GM12878 (cell line): ENCODE data around the gene ARHGAP36. TPM values are rescaled to one million over a fixed set of nuclear protein-coding genes. Genes with fewer than 3 reads are reported as not detected.

Experiments used
- ATAC-seq: fragments of 200-7000 bp; cut with Tn5 transposase; 3 replicates; pipeline ENCODE4 v1.9.1; 2020; ENCODE audit warnings: mild to moderate bottlenecking, moderate library complexity
- BruUV-seq: library from RNA; stranded (reverse); fragments of 400-500 nt; replicated peaks from 2 replicates; lab custom pipeline; 2021; lab: Mats Ljungman, UMichigan
- CTCF ChIA-PET: fragments of 300-600 bp; sonication (Branson Sonifier 250); formaldehyde crosslinking; extraction: SDS; loops from one replicate; lab custom pipeline; 2021; ENCODE audit warnings: inconsistent platforms; lab: Yijun Ruan, JAX
- POLR2A ChIA-PET: fragments of 350-600 bp; formaldehyde crosslinking; extraction: SDS; loops from one replicate; lab custom pipeline; 2021; ENCODE audit warnings: inconsistent platforms; lab: Charles Lee
- RAD21 ChIA-PET: fragments of 300-600 bp; sonication (Branson Sonifier 250); formaldehyde crosslinking; loops from one replicate; lab custom pipeline; 2023; ENCODE audit warnings: antibody characterized with exemption; ENCODE audit not compliant: unreplicated experiment; lab: Charles Lee
- SMC1A ChIA-PET: fragments of 300-600 bp; sonication (Branson Sonifier 250); formaldehyde crosslinking; loops from one replicate; lab custom pipeline; 2023; ENCODE audit not compliant: unreplicated experiment, uncharacterized antibody; lab: Charles Lee
- DNase-seq: peaks from one replicate; pipeline ENCODE4 v3.0.0-alpha.2; 2011; ENCODE audit warnings: low read depth, low spot score
- FAIRE-seq: peaks from 3 replicates; lab custom pipeline; 2011; peaks lifted over from hg19 to GRCh38; lab: Jason Lieb, UNC
- H2AFZ ChIP-seq: 2 replicates; pipeline ENCODE4 v1.6.0; 2011; ENCODE audit warnings: low read depth, low read length, control low read depth; ENCODE audit not compliant: control insufficient read depth
- H3K27ac ChIP-seq: 2 replicates; pipeline ENCODE4 v1.5.1; 2011; ENCODE audit warnings: control low read depth; ENCODE audit not compliant: control insufficient read depth, insufficient read depth
- H3K27me3 ChIP-seq, 2 experiments: replicated peaks in 1 of 2; 2 replicates each; pipeline versions ENCODE4 v1.6.0 to v1.6.1; 2011; ENCODE audit warnings: low read length in 1 of 2; ENCODE audit not compliant: control insufficient read depth in 2 of 2, insufficient read depth in 2 of 2
- H3K36me3 ChIP-seq, 2 experiments: 2 replicates each; pipeline ENCODE4 v1.5.1; 2011; ENCODE audit warnings: low read length in 1 of 2; ENCODE audit not compliant: control insufficient read depth in 2 of 2, insufficient read depth in 2 of 2
- H3K4me1 ChIP-seq: 2 replicates; pipeline ENCODE4 v1.6.1; 2011; ENCODE audit warnings: mild to moderate bottlenecking, low read length, moderate library complexity, mixed read lengths; ENCODE audit not compliant: control insufficient read depth, insufficient read depth
- H3K4me2 ChIP-seq: 2 replicates; pipeline ENCODE4 v1.6.0; 2011; ENCODE audit warnings: control low read depth; ENCODE audit not compliant: control insufficient read depth, insufficient read depth
- H3K4me3 ChIP-seq: fragments of 200-600 bp; sonication (generic); 2 replicates; pipeline ENCODE4 v1.5.1; 2016
- H3K79me2 ChIP-seq: 2 replicates; pipeline ENCODE4 v1.6.0; 2011; ENCODE audit warnings: low read length; ENCODE audit not compliant: control insufficient read depth, insufficient read depth
- H3K9ac ChIP-seq: 2 replicates; pipeline ENCODE4 v1.8.0; 2011; ENCODE audit warnings: low read length, control low read depth, mixed read lengths; ENCODE audit not compliant: control insufficient read depth, insufficient read depth
- H3K9me3 ChIP-seq: replicated peaks from 3 replicates; pipeline ENCODE4 v1.5.1; 2011; ENCODE audit warnings: mild to moderate bottlenecking, low read length; ENCODE audit not compliant: control insufficient read depth, insufficient read depth
- H4K20me1 ChIP-seq: 2 replicates; pipeline ENCODE4 v1.6.0; 2011; ENCODE audit not compliant: control insufficient read depth, insufficient read depth
- BCL11A ChIP-seq: IDR thresholded peaks from 2 replicates; pipeline ENCODE4 v1.6.1; 2011; ENCODE audit warnings: low read depth, low read length
- EED ChIP-seq: sonication (generic); IDR thresholded peaks from 2 replicates; pipeline ENCODE4 v1.6.1; 2016; ENCODE audit warnings: antibody characterized with exemption, low read depth
- FOS ChIP-seq: IDR thresholded peaks from 3 replicates; pipeline ENCODE4 v1.6.1; 2011; ENCODE audit warnings: borderline replicate concordance; ENCODE audit not compliant: insufficient read length; ENCODE audit errors: extremely low read depth
- KAT2A ChIP-seq: conservative IDR thresholded peaks from 2 replicates; pipeline ENCODE4 v1.6.1; 2011; ENCODE audit warnings: low read depth, low read length; ENCODE audit not compliant: control insufficient read depth
- MAX ChIP-seq: IDR thresholded peaks from 2 replicates; pipeline ENCODE4 v1.6.1; 2012; ENCODE audit warnings: low read depth, low read length, improper control_type of control experiment
- MLLT1 ChIP-seq: fragments of 450-650 bp; IDR thresholded peaks from 2 replicates; pipeline ENCODE4 v1.6.1; 2016; ENCODE audit warnings: mild to moderate bottlenecking
- NBN ChIP-seq: fragments of 450-650 bp; IDR thresholded peaks from 2 replicates; pipeline ENCODE4 v1.6.1; 2016
- RELB ChIP-seq: fragments of 450-650 bp; IDR thresholded peaks from 2 replicates; pipeline ENCODE4 v1.6.1; 2017; ENCODE audit warnings: low read depth, mild to moderate bottlenecking, moderate library complexity
- RFX5 ChIP-seq: IDR thresholded peaks from 2 replicates; pipeline ENCODE4 v1.6.1; 2011; ENCODE audit warnings: low read depth, low read length, improper control_type of control experiment
- TCF3 ChIP-seq: IDR thresholded peaks from 2 replicates; pipeline ENCODE4 v1.6.1; 2012; ENCODE audit warnings: low read depth, mild to moderate bottlenecking, low read length, borderline replicate concordance; ENCODE audit not compliant: insufficient read depth
- ZBED1 ChIP-seq: IDR thresholded peaks from 2 replicates; pipeline ENCODE4 v1.6.1; 2016; ENCODE audit warnings: borderline replicate concordance
- in situ Hi-C: fragments of 300-500 bp; cut with MboI; formaldehyde crosslinking; loops from 9 replicates; pipeline ENCODE4 v1.14.3; 2018; ENCODE audit warnings: mixed read lengths
- intact Hi-C: fragments of 100-400 bp; cut with micrococcal nuclease; formaldehyde crosslinking; loops from one replicate; pipeline ENCODE4 v1.14.2; 2022; ENCODE audit not compliant: unreplicated experiment
- polyA plus RNA-seq, 11 experiments: library from polyadenylated mRNA; depleted of rRNA in 4 of 11; unstranded in 6 of 11; stranded (reverse) in 5 of 11; fragments of >200 nt; fragmentation: Nextera tagmentation in 4 of 11; fragmentation: Illumina TruSeq in 1 of 11; extraction: Ambion mirVana in 4 of 11; extraction: Trizol in 1 of 11; gene quantifications; 1 replicate in 1 of 11; 2 replicates in 10 of 11; pipeline versions ENCODE4 v1.2.1 to v1.2.3, GENCODE V29; 2011 to 2016; ENCODE audit warnings: inconsistent platforms in 2 of 11, missing spikeins in 2 of 11, low read depth in 1 of 11
- total RNA-seq, 4 experiments: library from RNA; depleted of rRNA in 3 of 4; stranded (reverse); fragments of >200 nt in 3 of 4; fragmentation: Illumina TruSeq in 1 of 4; extraction: Trizol in 1 of 4; gene quantifications; 2 replicates each; pipeline versions ENCODE4 v1.2.1 to v1.2.3, GENCODE V29; 2013 to 2021

ARHGAP36 gene
- total and polyA plus RNA-seq, 10 of the 15 experiments (the other 5 are each of a cell fraction or from before 2014, with no cell fraction given) = not detected

- no peak for TF ChIP-seq RELB
- TF ChIP-seq EED = no peak
Measured at GRCh38 chrX:131034063-131034462, 24.1 kb upstream of the ARHGAP36 start (continued).

- Histone ChIP-seq H3K9me3 (no peaks in the 10 kb centered on the region), H3K79me2 (no peaks in the 10 kb centered on the region), H3K27me3 (peaks cover 0 to 3% of the 10 kb centered on the region in 2 experiments; a peak in 1 of 4 replicates), H3K4me3 (no peak overlapping the region), H3K27ac (no peak overlapping the region), H3K4me2 (no peak overlapping the region), H3K9ac (no peak overlapping the region), H3K4me1 (no peaks in the 10 kb centered on the region), H4K20me1 (no peaks in the 10 kb centered on the region), H3K36me3 (no peaks in the 10 kb centered on the region), H2AFZ (no peak overlapping the region)
- intact Hi-C loops = no loop called here
- TF ChIP-seq KAT2A (no peak), ZBED1 (no peak), FOS (no peak), MLLT1 (no peak), NBN (no peak), TCF3 (no peak), MAX (no peak), BCL11A (no peak), RFX5 (no peak)
- FAIRE-seq = no peak
- RAD21 ChIA-PET = no interaction called here
- in situ Hi-C loops = no loop called here
- ATAC-seq = no peak
- POLR2A ChIA-PET = no interaction called here
- no TSS peak for BruUV-seq
- DNase-seq = no peak
- SMC1A ChIA-PET = no interaction called here
- CTCF ChIA-PET = no interaction called here
Measured at GRCh38 chrX:131040781-131041180, 17.4 kb upstream of the ARHGAP36 start.
